GM18868 (cell line): ENCODE data around the gene SDF2.
A peak's percentile ranks its signal among the peaks of the same experiment; 100 is the strongest.
"Not testable (repeated sequence)": the region's sequence is repeated elsewhere in the genome, so short reads cannot be mapped to it uniquely, and the experiment has no call there.

Source experiments
- ATAC-seq: cut with Tn5 transposase; IDR thresholded peaks from one replicate; pipeline ENCODE4 v1.9.1; 2021; ENCODE audit warnings: mild to moderate bottlenecking, moderate library complexity; ENCODE audit not compliant: unreplicated experiment

The SDF2 gene

DNA sequence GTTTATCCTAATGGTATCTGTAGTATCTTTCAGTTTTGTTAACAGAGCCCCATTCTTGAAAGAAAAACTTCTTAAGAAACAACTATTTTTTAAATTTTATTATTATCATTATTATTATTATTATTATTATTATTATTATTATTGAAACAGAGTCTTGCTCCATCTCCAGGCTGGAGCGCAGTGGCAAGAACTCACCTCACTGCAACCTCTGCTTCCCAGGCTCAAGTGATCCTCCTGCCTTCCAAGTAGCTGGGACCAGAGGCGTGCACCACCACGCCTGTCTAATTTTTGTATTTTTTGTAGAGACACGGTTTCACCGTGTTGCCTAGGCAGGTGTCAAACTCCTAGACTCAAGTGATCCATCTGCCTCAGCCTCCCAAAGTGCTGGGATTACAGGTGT is 23.7 kb upstream of the SDF2 start:
- no peak for ATAC-seq

GRCh38 chr17:28684963-28685362 is 23.3 kb upstream of the SDF2 start:
- ATAC-seq = no peak

GRCh38 chr17:28682655-28683054 is 20.9 kb upstream of the SDF2 start:
- ATAC-seq = no peak

DNA sequence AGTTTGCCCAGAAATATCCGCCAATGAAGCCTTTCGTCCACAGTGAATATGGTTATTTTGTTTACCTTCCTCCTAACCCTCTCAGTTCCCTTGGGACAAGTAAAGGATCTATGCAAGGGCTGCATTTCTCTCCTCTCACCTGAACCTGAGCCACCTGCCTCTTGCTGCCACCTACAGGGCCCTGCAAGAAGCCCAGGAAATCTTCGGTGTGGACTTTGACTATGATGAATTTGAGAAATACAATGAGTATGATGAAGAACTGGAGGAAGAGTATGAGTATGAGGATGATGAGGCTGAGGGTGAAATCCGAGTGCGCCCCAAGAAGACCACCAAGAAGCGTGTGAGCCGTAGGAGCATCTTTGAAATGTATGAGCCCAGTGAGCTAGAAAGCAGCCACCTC is 14.3 kb upstream of the SDF2 start:
- ATAC-seq = no peak

- ATAC-seq = no peak
Measured at GRCh38 chr17:28675490-28675889, 13.8 kb upstream of the SDF2 start.

- no peak for ATAC-seq
Measured at GRCh38 chr17:28669918-28670317, 8.2 kb upstream of the SDF2 start.

- ATAC-seq = no peak
Measured at GRCh38 chr17:28667870-28668269, 6.2 kb upstream of the SDF2 start.

DNA sequence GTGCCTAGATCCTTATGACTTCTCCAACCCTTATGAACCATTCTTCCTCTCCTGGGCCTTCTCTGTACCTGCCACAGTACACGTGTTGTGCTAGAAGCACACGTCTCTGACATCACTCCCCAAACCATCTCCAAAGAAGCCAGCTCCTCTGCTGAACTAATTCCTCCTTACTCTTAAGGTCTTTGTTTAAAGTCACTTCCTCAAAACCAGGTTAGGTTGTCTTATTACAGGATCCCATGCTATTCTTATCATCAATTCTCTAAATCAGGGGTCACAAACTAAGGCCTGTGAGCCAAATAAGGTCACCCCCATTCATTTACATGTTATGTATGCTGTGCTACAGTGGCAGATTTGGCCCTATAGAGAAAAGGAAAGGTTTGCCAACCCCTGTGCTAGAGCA is 4.3 kb upstream of the SDF2 start:
- ATAC-seq = no peak

DNA sequence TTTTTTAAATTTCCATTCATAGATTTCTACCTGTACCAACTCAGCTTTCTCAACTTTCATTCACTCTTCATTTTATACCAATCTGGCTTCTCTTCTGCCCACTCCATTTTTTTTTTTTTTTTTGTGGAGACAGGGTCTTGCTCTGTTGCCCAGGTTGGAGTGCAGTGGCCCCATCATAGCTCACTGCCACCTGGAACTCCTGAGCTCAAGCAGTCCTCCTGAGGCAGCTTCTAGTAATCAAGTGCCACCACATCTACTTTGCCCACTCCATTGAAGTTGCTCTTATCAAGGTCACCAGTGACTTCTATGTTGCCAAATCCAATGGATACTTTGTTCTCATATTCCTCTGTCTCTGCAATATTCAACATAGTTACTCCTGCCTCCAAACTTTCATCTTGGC is 2.0 kb upstream of the SDF2 start:
- ATAC-seq = no peak

- no peak for ATAC-seq
Measured at GRCh38 chr17:28662527-28662829, 772 bp upstream of the SDF2 start.

GRCh38 chr17:28659497-28659881 is 2.2 kb downstream of the SDF2 start:
- ATAC-seq = not testable (repeated sequence)

DNA sequence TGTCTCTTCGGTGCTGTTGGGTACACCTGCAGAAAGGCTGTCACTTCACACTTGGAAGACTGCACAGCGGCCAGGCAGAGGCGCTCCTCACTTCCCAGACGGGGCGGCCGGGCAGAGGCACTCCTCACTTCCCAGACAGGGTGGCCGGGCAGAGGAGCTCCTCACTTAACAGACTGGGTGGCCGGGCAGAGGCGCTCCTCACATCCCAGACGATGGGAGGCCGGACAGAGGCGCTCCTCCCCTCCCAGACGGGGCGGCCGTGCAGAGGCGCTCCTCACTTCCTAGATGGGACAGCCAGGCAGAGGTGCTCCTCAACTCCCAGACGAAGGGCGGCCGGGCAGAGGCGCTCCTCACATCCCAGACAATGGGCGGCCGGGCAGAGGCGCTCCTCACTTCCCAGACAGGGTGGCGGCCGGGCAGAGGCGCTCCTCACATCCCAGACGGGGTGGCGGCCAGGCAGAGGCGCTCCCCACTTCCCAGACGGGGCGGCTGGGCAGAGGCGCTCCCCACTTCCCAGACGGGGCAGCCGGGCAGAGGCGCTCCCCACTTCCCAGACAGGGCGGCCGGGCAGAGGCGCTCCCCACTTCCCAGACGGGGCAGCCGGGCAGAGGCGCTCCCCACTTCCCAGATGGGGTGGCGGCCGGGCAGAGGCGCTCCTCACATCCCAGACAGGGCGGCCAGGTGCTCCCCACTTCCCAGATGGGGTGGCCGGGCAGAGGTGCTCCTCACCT is 2.8 kb downstream of the SDF2 start:
- ATAC-seq = not testable (repeated sequence)

DNA sequence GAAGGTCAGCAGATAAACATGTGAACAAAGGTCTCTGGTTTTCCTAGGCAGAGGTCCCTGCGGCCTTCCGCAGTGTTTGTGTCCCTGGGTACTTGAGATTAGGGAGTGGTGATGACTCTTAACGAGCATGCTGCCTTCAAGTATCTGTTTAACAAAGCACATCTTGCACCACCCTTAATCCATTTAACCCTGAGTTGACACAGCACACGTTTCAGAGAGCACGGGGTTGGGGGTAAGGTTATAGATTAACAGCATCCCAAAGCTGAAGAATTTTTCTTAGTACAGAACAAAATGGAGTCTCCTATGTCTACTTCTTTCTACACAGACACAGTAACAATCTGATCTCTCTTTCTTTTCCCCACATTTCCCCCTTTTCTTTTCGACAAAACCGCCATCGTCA is 3.4 kb downstream of the SDF2 start:
- ATAC-seq = not testable (repeated sequence)

GRCh38 chr17:28657756-28658155 is 4.0 kb downstream of the SDF2 start:
- ATAC-seq = no peak

DNA sequence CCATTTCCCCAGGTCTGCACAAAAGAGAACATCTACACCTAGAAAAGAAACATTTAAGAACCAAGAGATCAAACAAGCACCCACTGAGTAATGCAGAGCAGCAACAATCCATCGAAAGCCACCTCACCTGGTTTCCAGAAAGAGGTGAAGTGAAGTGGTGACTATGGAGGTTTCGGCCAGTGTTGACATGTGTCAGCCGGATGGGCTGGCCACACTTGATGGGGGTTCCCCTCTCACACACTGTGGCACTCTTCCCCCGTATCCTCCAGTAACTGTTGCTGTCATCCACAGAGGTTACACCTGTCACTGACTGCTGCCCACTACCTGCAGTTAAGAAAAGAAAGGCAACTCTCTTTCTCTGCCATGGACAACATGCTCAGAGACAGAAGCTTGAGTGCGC is 6.5 kb downstream of the SDF2 start:
- ATAC-seq = no peak

GRCh38 chr17:28648698-28649097 is 13.0 kb downstream of the SDF2 start:
- no peak for ATAC-seq

GRCh38 chr17:28646039-28646754 is 15.5 kb downstream of the SDF2 start:
- ATAC-seq = no peak

- no peak for ATAC-seq
Measured at GRCh38 chr17:28645576-28645939, 16.1 kb downstream of the SDF2 start.

GRCh38 chr17:28644787-28645575 is 16.7 kb downstream of the SDF2 start, which contains the start of gene BLTP2:
TSS of gene BLTP2 (minus strand) at chr17:28645158. CDS start at chr17:28645056, 102 bp downstream.
- ATAC-seq = peak; percentile 90

DNA sequence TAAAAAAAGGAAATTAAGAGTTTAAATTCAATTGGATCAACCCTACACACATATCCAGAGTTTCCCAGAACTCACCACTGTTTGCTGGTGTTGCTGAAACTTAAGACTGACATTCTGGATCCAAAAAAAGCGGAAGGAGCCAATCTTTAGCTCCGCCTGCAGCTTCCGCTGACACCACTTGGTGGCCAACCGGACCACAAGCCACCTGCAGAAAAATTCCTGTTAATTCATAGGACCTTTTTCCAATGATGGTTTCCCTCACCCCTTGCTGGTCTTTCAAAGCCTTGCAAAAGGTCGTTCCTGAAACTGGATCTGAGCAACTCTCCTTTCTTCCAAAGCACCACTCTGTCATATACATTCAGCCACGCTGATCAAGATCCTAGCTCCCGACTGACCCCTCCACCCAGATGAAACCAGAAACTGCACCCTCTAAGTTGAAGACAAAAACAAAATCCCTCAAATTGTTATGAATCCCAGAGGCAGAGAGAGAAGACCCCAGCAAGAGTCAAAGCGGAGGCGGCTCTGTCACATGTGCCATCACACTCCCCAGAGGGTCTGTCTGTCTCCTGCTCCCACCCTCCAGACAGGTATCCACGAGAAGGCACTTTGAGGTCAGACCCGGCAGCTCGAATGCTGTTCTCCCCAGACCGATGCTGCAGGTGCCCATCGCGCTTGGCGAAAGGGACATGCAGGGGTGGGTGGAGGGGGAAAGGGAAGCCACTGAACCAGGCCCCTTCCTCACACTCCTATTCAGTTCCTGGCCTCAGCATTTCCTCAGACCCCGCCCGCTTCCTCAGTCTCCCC is 17.5 kb downstream of the SDF2 start:
- peak; percentile 3 for ATAC-seq

GRCh38 chr17:28641579-28641978 is 20.1 kb downstream of the SDF2 start:
- no peak for ATAC-seq
